GM23338 (cell line): Measurements from ENCODE around the gene RPH3AL. TPM values are rescaled to one million over a fixed set of nuclear protein-coding genes. Genes with fewer than 3 reads are reported as not detected.

ENCODE experiments used
- ATAC-seq: fragments of 200-7000 bp; cut with Tn5 transposase; 3 replicates; pipeline ENCODE4 v1.9.1; 2020
- DNase-seq: peaks from one replicate; pipeline ENCODE4 v3.0.0-alpha.2; 2015; ENCODE audit warnings: low spot score
- H2AFZ ChIP-seq: fragments of 200-600 bp; sonication (generic); 2 replicates; pipeline ENCODE4 v1.8.0; 2016; ENCODE audit warnings: antibody characterized with exemption, mild to moderate bottlenecking, moderate library complexity
- H3F3A ChIP-seq: fragments of 200-600 bp; sonication (generic); replicated peaks from 2 replicates; pipeline ENCODE4 v1.8.0; 2017; ENCODE audit warnings: antibody characterized with exemption, mixed run types, low read depth
- H3K27ac ChIP-seq: fragments of 200-600 bp; sonication (generic); 2 replicates; pipeline ENCODE4 v1.6.1; 2016; ENCODE audit warnings: low read depth
- H3K27me3 ChIP-seq: fragments of 200-600 bp; sonication (generic); 2 replicates; pipeline ENCODE4 v1.8.0; 2016; ENCODE audit warnings: mild to moderate bottlenecking, mixed run types, moderate library complexity; ENCODE audit not compliant: insufficient read depth
- H3K36me3 ChIP-seq: fragments of 200-600 bp; sonication (generic); 2 replicates; pipeline ENCODE4 v1.8.0; 2016; ENCODE audit warnings: mild to moderate bottlenecking; ENCODE audit not compliant: insufficient read depth
- H3K4me1 ChIP-seq: fragments of 200-600 bp; sonication (generic); 2 replicates; pipeline ENCODE4 v1.8.0; 2016; ENCODE audit warnings: mild to moderate bottlenecking, moderate library complexity; ENCODE audit not compliant: insufficient read depth
- H3K4me2 ChIP-seq: fragments of 200-600 bp; sonication (generic); 2 replicates; pipeline ENCODE4 v1.7.1; 2017; ENCODE audit warnings: mixed run types
- H3K4me3 ChIP-seq: fragments of 200-600 bp; sonication (generic); 2 replicates; pipeline ENCODE4 v1.6.1; 2016; ENCODE audit warnings: mixed run types
- H3K79me2 ChIP-seq: fragments of 200-600 bp; sonication (generic); replicated peaks from 2 replicates; pipeline ENCODE4 v1.8.0; 2017; ENCODE audit warnings: mild to moderate bottlenecking; ENCODE audit not compliant: insufficient read depth
- H3K9me2 ChIP-seq: fragments of 200-600 bp; sonication (generic); 2 replicates; pipeline ENCODE4 v1.8.0; 2017; ENCODE audit not compliant: insufficient read depth
- H4K20me1 ChIP-seq: fragments of 200-600 bp; sonication (generic); replicated peaks from 2 replicates; pipeline ENCODE4 v1.8.0; 2017; ENCODE audit warnings: mild to moderate bottlenecking; ENCODE audit not compliant: insufficient read depth
- H3K27ac Mint-ChIP-seq: 2 replicates; pipeline ENCODE4 v1.8.0; 2020; ENCODE audit warnings: inconsistent platforms, mild to moderate bottlenecking, moderate library complexity, mixed read lengths
- H3K27me3 Mint-ChIP-seq: 3 replicates; pipeline ENCODE4 v1.8.0; 2022; ENCODE audit warnings: low read depth, mild to moderate bottlenecking, moderate library complexity, mixed read lengths, inconsistent platforms; ENCODE audit not compliant: insufficient read depth, poor library complexity
- H3K36me3 Mint-ChIP-seq: 3 replicates; pipeline ENCODE4 v1.8.0; 2021; ENCODE audit warnings: low read depth, mild to moderate bottlenecking, inconsistent platforms, moderate library complexity, mixed read lengths
- H3K4me1 Mint-ChIP-seq: 3 replicates; pipeline ENCODE4 v1.8.0; 2020; ENCODE audit warnings: mild to moderate bottlenecking, inconsistent platforms, mixed read lengths
- H3K4me3 Mint-ChIP-seq: 3 replicates; pipeline ENCODE4 v1.8.0; 2021; ENCODE audit warnings: moderate library complexity, mild to moderate bottlenecking, inconsistent platforms, mixed read lengths
- H3K9me3 Mint-ChIP-seq: 3 replicates; pipeline ENCODE4 v1.8.0; 2020; ENCODE audit warnings: moderate library complexity, mild to moderate bottlenecking, inconsistent platforms, mixed read lengths
- CREB1 ChIP-seq: fragments of 250-450 bp; sonication (Bioruptor Pico); IDR thresholded peaks from 2 replicates; pipeline ENCODE4 v1.5.0; 2020; ENCODE audit warnings: low read depth, mild to moderate bottlenecking, moderate library complexity
- EZH2 ChIP-seq: fragments of 200-600 bp; sonication (generic); IDR thresholded peaks from one replicate; pipeline ENCODE4 v1.8.0; 2017; ENCODE audit warnings: antibody characterized with exemption, mild to moderate bottlenecking, low read depth; ENCODE audit not compliant: unreplicated experiment
- EZH2phosphoT487 ChIP-seq: fragments of 200-600 bp; sonication (generic); IDR thresholded peaks from one replicate; pipeline ENCODE4 v1.8.1; 2018; ENCODE audit warnings: antibody characterized with exemption; ENCODE audit not compliant: unreplicated experiment
- JUNB ChIP-seq: IDR thresholded peaks from one replicate; pipeline ENCODE4 v1.6.1; 2016; ENCODE audit warnings: antibody characterized with exemption; ENCODE audit not compliant: unreplicated experiment
- NANOG ChIP-seq: IDR thresholded peaks from 2 replicates; pipeline ENCODE4 v1.6.1; 2016; ENCODE audit warnings: antibody characterized with exemption, borderline replicate concordance
- POLR2AphosphoS5 ChIP-seq: IDR thresholded peaks from 2 replicates; pipeline ENCODE4 v1.6.1; 2016; ENCODE audit warnings: antibody characterized with exemption, low read depth
- STAT1 ChIP-seq: IDR thresholded peaks from one replicate; pipeline ENCODE4 v1.6.1; 2016; ENCODE audit warnings: antibody characterized with exemption; ENCODE audit not compliant: unreplicated experiment
- ZNF114 ChIP-seq: fragments of 250-450 bp; sonication (Bioruptor Pico); IDR thresholded peaks from 2 replicates; pipeline ENCODE4 v1.5.0; 2020; ENCODE audit warnings: mild to moderate bottlenecking, moderate library complexity
- ZNF331 ChIP-seq: fragments of 250-450 bp; sonication (Bioruptor Pico); IDR thresholded peaks from 2 replicates; pipeline ENCODE4 v1.5.0; 2020; ENCODE audit warnings: low read depth, mild to moderate bottlenecking, moderate library complexity
- polyA plus RNA-seq: library from polyadenylated mRNA; unstranded; fragments of >200 nt; fragmentation: Nextera tagmentation; extraction: Ambion mirVana; gene quantifications from 2 replicates; pipeline ENCODE4 v1.2.1, GENCODE V29; 2016
- total RNA-seq: library from RNA; depleted of rRNA; stranded (reverse); fragments of >200 nt; shearing (Covaris generic); gene quantifications from 2 replicates; pipeline ENCODE4 v1.2.3, GENCODE V29; 2014
- TF ChIP-seq, protein P1 (sequence below): IDR thresholded peaks from 2 replicates; pipeline ENCODE4 v1.6.1; 2016; ENCODE audit warnings: antibody characterized with exemption
- TF ChIP-seq, protein P2 (sequence below), 2 experiments: fragments of 200-600 bp in 1 of 2; sonication (generic) in 1 of 2; conservative IDR thresholded peaks; 2 replicates each; pipeline versions ENCODE4 v1.5.1 to v1.6.1; 2016 to 2017; ENCODE audit warnings: antibody characterized with exemption in 2 of 2, low read depth in 2 of 2, mild to moderate bottlenecking in 2 of 2, moderate library complexity in 1 of 2
- TF ChIP-seq, protein P3 (sequence below): IDR thresholded peaks from one replicate; pipeline ENCODE4 v1.6.1; 2018; ENCODE audit warnings: antibody characterized with exemption; ENCODE audit not compliant: unreplicated experiment
- TF ChIP-seq, protein P4 (sequence below): fragments of 250-450 bp; sonication (Bioruptor Pico); IDR thresholded peaks from 2 replicates; pipeline ENCODE4 v1.5.0; 2020; ENCODE audit warnings: mild to moderate bottlenecking, moderate library complexity

The RPH3AL gene
- total and polyA plus RNA-seq, 2 experiments from 2014 or later = 2.7 to 6.3 TPM

DNA sequence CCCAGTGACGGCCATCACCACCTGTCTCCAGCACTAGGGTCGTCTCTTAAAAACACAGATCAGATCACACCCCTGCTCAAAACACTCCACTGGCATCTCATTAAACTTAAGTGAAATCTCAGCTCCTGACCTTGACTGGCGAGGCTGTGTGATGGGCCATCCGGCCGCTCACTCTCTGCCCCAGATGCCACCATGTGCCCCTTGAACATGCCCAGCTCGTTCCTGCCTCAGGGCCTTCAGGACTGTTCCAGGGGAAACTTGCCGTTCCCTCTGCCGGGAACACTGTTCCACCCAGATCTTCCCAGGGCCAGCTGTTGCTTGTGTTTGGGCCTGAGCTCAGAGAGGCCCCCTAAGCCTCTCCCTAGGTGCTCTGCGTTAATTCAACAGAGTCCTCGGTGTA lies 39.4 kb downstream of the RPH3AL start:
- no peak overlapping the region for H3K4me3 ChIP-seq
- DNase-seq (no peak), ATAC-seq (no peak)
- H3K27me3 ChIP-seq = no peaks in the 10 kb centered on the region
- no peaks in the 10 kb centered on the region for H3K9me2 ChIP-seq
- H3F3A ChIP-seq = 0 out of 2 replicates have a peak, but pooled peaks cover 7% of the 10 kb centered on the region
- peaks cover 27% of the 10 kb centered on the region for H3K9me3 Mint-ChIP-seq
- peaks cover 18% of the 10 kb centered on the region for H3K27me3 Mint-ChIP-seq
- H3K27ac Mint-ChIP-seq = no peak overlapping the region
- H3K36me3 Mint-ChIP-seq = peaks cover 11% of the 10 kb centered on the region
- H3K4me3 Mint-ChIP-seq = no peak overlapping the region
- TF ChIP-seq STAT1 (no peak), EZH2 (no peak), CREB1 (CRISPR knock-in tag) (no peak), ZNF331 (CRISPR knock-in tag) (no peak), ZNF114 (CRISPR knock-in tag) (no peak), NANOG (no peak), POLR2AphosphoS5 (no peak), JUNB (no peak), EZH2phosphoT487 (no peak)
- TF ChIP-seq, protein P1, sequence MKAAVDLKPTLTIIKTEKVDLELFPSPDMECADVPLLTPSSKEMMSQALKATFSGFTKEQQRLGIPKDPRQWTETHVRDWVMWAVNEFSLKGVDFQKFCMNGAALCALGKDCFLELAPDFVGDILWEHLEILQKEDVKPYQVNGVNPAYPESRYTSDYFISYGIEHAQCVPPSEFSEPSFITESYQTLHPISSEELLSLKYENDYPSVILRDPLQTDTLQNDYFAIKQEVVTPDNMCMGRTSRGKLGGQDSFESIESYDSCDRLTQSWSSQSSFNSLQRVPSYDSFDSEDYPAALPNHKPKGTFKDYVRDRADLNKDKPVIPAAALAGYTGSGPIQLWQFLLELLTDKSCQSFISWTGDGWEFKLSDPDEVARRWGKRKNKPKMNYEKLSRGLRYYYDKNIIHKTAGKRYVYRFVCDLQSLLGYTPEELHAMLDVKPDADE = no peak
- TF ChIP-seq, protein P2, sequence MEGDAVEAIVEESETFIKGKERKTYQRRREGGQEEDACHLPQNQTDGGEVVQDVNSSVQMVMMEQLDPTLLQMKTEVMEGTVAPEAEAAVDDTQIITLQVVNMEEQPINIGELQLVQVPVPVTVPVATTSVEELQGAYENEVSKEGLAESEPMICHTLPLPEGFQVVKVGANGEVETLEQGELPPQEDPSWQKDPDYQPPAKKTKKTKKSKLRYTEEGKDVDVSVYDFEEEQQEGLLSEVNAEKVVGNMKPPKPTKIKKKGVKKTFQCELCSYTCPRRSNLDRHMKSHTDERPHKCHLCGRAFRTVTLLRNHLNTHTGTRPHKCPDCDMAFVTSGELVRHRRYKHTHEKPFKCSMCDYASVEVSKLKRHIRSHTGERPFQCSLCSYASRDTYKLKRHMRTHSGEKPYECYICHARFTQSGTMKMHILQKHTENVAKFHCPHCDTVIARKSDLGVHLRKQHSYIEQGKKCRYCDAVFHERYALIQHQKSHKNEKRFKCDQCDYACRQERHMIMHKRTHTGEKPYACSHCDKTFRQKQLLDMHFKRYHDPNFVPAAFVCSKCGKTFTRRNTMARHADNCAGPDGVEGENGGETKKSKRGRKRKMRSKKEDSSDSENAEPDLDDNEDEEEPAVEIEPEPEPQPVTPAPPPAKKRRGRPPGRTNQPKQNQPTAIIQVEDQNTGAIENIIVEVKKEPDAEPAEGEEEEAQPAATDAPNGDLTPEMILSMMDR (conservative IDR thresholded peaks at IDR 0.05; ENCODE audit: low read depth in 2 of 2) = no peak
- TF ChIP-seq, protein P3, sequence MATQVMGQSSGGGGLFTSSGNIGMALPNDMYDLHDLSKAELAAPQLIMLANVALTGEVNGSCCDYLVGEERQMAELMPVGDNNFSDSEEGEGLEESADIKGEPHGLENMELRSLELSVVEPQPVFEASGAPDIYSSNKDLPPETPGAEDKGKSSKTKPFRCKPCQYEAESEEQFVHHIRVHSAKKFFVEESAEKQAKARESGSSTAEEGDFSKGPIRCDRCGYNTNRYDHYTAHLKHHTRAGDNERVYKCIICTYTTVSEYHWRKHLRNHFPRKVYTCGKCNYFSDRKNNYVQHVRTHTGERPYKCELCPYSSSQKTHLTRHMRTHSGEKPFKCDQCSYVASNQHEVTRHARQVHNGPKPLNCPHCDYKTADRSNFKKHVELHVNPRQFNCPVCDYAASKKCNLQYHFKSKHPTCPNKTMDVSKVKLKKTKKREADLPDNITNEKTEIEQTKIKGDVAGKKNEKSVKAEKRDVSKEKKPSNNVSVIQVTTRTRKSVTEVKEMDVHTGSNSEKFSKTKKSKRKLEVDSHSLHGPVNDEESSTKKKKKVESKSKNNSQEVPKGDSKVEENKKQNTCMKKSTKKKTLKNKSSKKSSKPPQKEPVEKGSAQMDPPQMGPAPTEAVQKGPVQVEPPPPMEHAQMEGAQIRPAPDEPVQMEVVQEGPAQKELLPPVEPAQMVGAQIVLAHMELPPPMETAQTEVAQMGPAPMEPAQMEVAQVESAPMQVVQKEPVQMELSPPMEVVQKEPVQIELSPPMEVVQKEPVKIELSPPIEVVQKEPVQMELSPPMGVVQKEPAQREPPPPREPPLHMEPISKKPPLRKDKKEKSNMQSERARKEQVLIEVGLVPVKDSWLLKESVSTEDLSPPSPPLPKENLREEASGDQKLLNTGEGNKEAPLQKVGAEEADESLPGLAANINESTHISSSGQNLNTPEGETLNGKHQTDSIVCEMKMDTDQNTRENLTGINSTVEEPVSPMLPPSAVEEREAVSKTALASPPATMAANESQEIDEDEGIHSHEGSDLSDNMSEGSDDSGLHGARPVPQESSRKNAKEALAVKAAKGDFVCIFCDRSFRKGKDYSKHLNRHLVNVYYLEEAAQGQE = no peak
- TF ChIP-seq, protein P4, sequence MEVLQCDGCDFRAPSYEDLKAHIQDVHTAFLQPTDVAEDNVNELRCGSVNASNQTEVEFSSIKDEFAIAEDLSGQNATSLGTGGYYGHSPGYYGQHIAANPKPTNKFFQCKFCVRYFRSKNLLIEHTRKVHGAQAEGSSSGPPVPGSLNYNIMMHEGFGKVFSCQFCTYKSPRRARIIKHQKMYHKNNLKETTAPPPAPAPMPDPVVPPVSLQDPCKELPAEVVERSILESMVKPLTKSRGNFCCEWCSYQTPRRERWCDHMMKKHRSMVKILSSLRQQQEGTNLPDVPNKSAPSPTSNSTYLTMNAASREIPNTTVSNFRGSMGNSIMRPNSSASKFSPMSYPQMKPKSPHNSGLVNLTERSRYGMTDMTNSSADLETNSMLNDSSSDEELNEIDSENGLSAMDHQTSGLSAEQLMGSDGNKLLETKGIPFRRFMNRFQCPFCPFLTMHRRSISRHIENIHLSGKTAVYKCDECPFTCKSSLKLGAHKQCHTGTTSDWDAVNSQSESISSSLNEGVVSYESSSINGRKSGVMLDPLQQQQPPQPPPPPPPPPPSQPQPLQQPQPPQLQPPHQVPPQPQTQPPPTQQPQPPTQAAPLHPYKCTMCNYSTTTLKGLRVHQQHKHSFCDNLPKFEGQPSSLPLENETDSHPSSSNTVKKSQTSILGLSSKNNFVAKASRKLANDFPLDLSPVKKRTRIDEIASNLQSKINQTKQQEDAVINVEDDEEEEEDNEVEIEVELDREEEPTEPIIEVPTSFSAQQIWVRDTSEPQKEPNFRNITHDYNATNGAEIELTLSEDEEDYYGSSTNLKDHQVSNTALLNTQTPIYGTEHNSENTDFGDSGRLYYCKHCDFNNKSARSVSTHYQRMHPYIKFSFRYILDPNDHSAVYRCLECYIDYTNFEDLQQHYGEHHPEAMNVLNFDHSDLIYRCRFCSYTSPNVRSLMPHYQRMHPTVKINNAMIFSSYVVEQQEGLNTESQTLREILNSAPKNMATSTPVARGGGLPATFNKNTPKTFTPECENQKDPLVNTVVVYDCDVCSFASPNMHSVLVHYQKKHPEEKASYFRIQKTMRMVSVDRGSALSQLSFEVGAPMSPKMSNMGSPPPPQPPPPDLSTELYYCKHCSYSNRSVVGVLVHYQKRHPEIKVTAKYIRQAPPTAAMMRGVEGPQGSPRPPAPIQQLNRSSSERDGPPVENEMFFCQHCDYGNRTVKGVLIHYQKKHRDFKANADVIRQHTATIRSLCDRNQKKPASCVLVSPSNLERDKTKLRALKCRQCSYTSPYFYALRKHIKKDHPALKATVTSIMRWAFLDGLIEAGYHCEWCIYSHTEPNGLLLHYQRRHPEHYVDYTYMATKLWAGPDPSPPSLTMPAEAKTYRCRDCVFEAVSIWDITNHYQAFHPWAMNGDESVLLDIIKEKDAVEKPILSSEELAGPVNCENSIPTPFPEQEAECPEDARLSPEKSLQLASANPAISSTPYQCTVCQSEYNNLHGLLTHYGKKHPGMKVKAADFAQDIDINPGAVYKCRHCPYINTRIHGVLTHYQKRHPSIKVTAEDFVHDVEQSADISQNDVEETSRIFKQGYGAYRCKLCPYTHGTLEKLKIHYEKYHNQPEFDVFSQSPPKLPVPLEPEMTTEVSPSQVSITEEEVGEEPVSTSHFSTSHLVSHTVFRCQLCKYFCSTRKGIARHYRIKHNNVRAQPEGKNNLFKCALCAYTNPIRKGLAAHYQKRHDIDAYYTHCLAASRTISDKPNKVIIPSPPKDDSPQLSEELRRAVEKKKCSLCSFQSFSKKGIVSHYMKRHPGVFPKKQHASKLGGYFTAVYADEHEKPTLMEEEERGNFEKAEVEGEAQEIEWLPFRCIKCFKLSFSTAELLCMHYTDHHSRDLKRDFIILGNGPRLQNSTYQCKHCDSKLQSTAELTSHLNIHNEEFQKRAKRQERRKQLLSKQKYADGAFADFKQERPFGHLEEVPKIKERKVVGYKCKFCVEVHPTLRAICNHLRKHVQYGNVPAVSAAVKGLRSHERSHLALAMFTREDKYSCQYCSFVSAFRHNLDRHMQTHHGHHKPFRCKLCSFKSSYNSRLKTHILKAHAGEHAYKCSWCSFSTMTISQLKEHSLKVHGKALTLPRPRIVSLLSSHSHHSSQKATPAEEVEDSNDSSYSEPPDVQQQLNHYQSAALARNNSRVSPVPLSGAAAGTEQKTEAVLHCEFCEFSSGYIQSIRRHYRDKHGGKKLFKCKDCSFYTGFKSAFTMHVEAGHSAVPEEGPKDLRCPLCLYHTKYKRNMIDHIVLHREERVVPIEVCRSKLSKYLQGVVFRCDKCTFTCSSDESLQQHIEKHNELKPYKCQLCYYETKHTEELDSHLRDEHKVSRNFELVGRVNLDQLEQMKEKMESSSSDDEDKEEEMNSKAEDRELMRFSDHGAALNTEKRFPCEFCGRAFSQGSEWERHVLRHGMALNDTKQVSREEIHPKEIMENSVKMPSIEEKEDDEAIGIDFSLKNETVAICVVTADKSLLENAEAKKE (CRISPR knock-in tag) = no peak
- no peaks in the 10 kb centered on the region for H3K36me3 ChIP-seq
- no peaks in the 10 kb centered on the region for H3K79me2 ChIP-seq
- H4K20me1 ChIP-seq = no peaks in the 10 kb centered on the region
- H3K4me2 ChIP-seq = no peak overlapping the region
- no peak overlapping the region for H2AFZ ChIP-seq
- H3K27ac ChIP-seq = no peak overlapping the region
- peaks cover 21% of the 10 kb centered on the region for H3K4me1 Mint-ChIP-seq
- peaks cover 20% of the 10 kb centered on the region for H3K4me1 ChIP-seq
